MM.1S (cell line): Measurements from ENCODE around the gene EFHC2.

Experiments used
- CTCF ChIP-seq: fragments of 300-600 bp; sonication (generic); IDR thresholded peaks from 2 replicates; pipeline ENCODE4 v1.5.1; 2016; ENCODE audit warnings: antibody characterized with exemption, low read length, mixed read lengths
- EZH2phosphoT487 ChIP-seq: fragments of 300-600 bp; sonication (generic); IDR thresholded peaks from 2 replicates; pipeline ENCODE4 v1.6.1; 2018; ENCODE audit warnings: antibody characterized with exemption, low read length

- TF ChIP-seq CTCF (no peak), EZH2phosphoT487 (no peak)
Measured at GRCh38 chrX:44105228-44105913, 238.1 kb downstream of the EFHC2 start.
